ENCODE results near the gene CHST3.

CHST3 gene

GRCh38 chr10:72024596-72024995 lies 60.4 kb downstream of the CHST3 start:
- TF ChIP-seq ZFP3 (CRISPR knock-in tag; IDR thresholded peaks at IDR 0.05): no peak
- TF ChIP-seq CSRNP3 (CRISPR knock-in tag; IDR thresholded peaks at IDR 0.05): no peak
- no peak for TF ChIP-seq ARNTL (CRISPR knock-in tag; IDR thresholded peaks at IDR 0.05; ENCODE audit: borderline replicate concordance, low read depth)
- no peak for TF ChIP-seq OSR1 (CRISPR knock-in tag; IDR thresholded peaks at IDR 0.05)
- TF ChIP-seq PATZ1 (CRISPR knock-in tag; IDR thresholded peaks at IDR 0.05; ENCODE audit: borderline replicate concordance): no peak
- no peak for TF ChIP-seq ESRRG (CRISPR knock-in tag; IDR thresholded peaks at IDR 0.05)
- TF ChIP-seq ZC3H10 (CRISPR knock-in tag; IDR thresholded peaks at IDR 0.05): no peak
- no peak for TF ChIP-seq BACH2 (CRISPR knock-in tag; IDR thresholded peaks at IDR 0.05; ENCODE audit: borderline replicate concordance)
- TF ChIP-seq TCF4 (CRISPR knock-in tag; IDR thresholded peaks at IDR 0.05; ENCODE audit: borderline replicate concordance): no peak
- no peak for TF ChIP-seq POU6F1 (CRISPR knock-in tag; IDR thresholded peaks at IDR 0.05; ENCODE audit: borderline replicate concordance, low read depth)
- no peak for ATAC-seq

- ATAC-seq: no peak
- no peak for TF ChIP-seq ISL1 (CRISPR knock-in tag; IDR thresholded peaks at IDR 0.05)
Observed at GRCh38 chr10:72025400-72025799, 61.2 kb downstream of the CHST3 start.

GRCh38 chr10:72025832-72026231 lies 61.6 kb downstream of the CHST3 start:
- ATAC-seq: no peak
- TF ChIP-seq ZNF565 (CRISPR knock-in tag; conservative IDR thresholded peaks at IDR 0.05; ENCODE audit: low read depth) (no peak), BACH2 (CRISPR knock-in tag; IDR thresholded peaks at IDR 0.05; ENCODE audit: borderline replicate concordance) (no peak), ZFP30 (CRISPR knock-in tag; IDR thresholded peaks at IDR 0.05) (no peak), POU6F1 (CRISPR knock-in tag; IDR thresholded peaks at IDR 0.05; ENCODE audit: borderline replicate concordance, low read depth) (no peak), TCF4 (CRISPR knock-in tag; IDR thresholded peaks at IDR 0.05; ENCODE audit: borderline replicate concordance) (no peak), TOX (CRISPR knock-in tag; IDR thresholded peaks at IDR 0.05; ENCODE audit: borderline replicate concordance) (no peak)

GRCh38 chr10:72026278-72027111 lies 62.3 kb downstream of the CHST3 start:
- ATAC-seq: no peak
- TF ChIP-seq ZFP3 (CRISPR knock-in tag; IDR thresholded peaks at IDR 0.05) (no peak), GLIS3 (CRISPR knock-in tag; IDR thresholded peaks at IDR 0.05) (no peak), BACH2 (CRISPR knock-in tag; IDR thresholded peaks at IDR 0.05; ENCODE audit: borderline replicate concordance) (no peak), POU6F1 (CRISPR knock-in tag; IDR thresholded peaks at IDR 0.05; ENCODE audit: borderline replicate concordance, low read depth) (no peak), TCF4 (CRISPR knock-in tag; IDR thresholded peaks at IDR 0.05; ENCODE audit: borderline replicate concordance) (no peak), ARNTL (CRISPR knock-in tag; IDR thresholded peaks at IDR 0.05; ENCODE audit: borderline replicate concordance, low read depth) (no peak), PPARA (CRISPR knock-in tag; IDR thresholded peaks at IDR 0.05; ENCODE audit: borderline replicate concordance) (no peak)

All from SK-N-SH treated with all-trans-retinoic acid at 6 μM for 48 hours (cell line).